NCI-H345 treated with DMSO at 0.1 percent for 48 hours (cell line): Measurements from ENCODE around the gene MRGPRG.
A peak's percentile ranks its signal among the peaks of the same experiment; 100 is the strongest.
"Not testable (repeated sequence)": the region's sequence is repeated elsewhere in the genome, so short reads cannot be mapped to it uniquely, and the experiment has no call there.

ENCODE experiments used
- DNase-seq: peaks from one replicate; lab custom pipeline; 2025; ENCODE audit not compliant: unreplicated experiment; lab: John Stamatoyannopoulos, UW

MRGPRG gene, protein sequence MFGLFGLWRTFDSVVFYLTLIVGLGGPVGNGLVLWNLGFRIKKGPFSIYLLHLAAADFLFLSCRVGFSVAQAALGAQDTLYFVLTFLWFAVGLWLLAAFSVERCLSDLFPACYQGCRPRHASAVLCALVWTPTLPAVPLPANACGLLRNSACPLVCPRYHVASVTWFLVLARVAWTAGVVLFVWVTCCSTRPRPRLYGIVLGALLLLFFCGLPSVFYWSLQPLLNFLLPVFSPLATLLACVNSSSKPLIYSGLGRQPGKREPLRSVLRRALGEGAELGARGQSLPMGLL

DNA sequence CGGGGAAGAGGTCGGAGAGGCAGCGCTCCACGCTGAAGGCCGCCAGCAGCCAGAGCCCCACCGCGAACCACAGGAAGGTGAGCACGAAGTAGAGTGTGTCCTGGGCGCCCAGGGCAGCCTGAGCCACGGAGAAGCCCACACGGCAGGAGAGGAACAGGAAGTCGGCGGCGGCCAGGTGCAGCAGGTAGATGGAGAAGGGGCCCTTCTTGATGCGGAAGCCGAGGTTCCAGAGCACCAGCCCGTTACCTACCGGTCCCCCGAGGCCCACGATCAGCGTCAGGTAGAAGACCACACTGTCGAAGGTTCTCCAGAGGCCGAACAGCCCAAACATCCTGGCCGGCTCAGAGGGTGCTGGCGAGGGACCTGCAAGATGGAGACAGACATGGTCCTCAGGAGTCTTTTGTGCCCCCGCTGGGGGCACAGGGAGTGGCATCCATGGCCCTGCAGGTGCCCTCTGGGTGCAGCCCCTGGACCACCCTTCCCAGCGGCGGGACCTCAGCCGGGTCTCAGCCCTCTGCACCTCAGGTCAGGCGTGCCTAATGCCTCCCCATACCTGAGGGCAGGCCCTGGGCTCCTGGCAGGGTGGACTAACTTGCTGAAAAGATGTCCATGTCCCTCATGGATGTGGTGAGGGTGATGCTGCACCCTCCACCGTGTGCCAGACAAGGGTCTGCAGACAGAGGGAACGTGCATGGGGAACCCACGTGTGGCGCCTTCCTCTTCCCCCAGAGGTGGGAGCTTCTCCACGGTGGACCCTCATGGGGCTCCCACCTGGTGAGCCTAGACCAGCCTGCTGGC is at the start of gene MRGPRG:
Gene MRGPRG (minus strand): TSS at position 331 of the 798 bp plus-strand sequence. CDS start 0 bp downstream, at position 331.
- no peak for DNase-seq

DNA sequence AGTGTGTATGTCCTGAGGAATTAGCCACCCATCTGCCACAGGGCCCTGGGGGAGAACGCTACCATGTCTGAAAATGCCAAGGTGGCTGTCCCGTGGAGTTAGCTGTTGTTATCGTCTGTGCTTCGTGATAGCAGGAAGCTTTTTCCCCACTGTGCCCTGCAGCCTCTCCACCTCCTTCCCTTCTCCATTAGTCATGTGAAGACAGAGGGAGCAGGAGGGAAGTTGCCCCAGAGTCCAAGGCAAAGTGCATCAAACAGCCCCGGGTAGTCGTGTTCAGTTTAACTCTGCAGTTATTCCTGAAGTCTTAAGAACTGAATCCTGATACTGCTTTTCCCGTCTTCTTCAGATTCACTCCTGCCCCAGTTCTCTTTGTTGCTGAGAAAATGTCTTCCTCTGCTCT is 43.9 kb upstream of the MRGPRG start:
- DNase-seq, result not testable (repeated sequence)

DNA sequence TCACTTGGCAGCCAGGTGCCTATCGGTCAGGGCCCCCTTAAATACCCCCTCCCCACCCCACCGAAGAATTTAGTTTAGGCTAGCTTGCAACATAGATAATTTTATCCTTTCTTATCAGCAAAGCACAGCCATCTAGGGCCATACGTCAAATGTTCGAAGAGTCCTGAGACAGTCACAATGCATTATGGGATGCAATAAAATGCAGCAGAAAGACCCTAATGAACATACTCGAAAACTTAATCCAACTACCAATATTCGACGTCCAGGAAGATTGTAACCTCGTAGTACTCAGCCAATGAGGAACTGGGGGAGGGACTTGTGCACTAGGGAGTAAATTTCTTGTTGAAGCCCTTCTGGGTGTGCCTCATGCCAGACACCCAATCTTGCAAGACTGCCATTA is 43.2 kb upstream of the MRGPRG start:
- not testable (repeated sequence) for DNase-seq

DNA sequence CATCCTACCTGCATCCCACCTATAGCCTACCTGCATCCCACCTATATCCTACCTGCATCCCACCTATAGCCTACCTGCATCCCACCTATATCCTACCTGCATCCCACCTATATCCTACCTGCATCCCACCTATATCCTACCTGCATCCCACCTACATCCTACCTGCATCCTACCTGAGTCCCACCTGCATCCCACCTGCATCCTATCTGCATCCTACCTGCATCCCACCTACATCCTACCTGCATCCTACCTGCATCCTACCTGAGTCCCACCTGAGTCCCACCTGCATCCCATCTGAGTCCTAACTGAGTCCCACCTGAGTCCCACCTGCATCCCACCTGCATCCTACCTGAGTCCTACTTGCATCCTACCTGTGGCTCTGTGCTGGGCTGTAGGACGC is 38.9 kb upstream of the MRGPRG start:
- not testable (repeated sequence) for DNase-seq

DNA sequence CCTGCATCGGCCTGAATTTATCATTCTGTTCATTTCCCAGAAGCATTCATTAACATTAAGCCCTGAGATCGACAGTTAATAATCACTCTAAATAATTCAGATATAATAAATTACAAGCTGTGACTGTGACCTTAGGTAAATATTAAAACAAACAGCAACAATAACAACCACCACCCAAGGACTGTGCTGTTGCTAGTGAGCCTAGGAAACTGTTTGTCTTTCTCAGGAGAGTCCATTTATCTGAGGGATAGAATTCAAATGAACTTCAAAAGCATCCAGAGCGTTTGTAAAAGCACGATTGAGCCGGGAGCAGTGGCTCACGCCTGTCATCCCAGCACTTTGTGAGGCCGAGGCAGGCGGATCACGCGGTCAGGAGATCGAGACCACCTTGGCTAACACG is 36.6 kb upstream of the MRGPRG start:
- DNase-seq, result not testable (repeated sequence)

DNA sequence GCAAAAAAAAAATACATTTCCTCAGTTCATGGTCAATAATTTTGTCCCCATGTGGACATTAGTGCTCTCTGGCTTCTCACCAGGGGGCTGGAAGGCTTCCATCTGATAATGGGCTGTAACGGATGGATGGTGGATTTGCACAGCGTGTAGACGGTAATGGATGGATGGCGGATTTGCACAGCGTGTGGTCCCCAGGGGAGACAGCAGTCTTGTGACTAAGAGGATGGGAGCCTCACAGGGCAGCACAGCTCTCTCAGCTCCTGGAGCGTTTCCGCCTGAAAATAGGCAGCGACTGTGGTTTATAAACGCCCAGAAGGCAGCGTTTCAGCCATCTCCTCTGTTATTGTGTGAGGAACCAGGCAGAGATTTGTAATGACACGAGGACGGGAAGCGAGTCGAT is 36.2 kb upstream of the MRGPRG start:
- not testable (repeated sequence) for DNase-seq

DNA sequence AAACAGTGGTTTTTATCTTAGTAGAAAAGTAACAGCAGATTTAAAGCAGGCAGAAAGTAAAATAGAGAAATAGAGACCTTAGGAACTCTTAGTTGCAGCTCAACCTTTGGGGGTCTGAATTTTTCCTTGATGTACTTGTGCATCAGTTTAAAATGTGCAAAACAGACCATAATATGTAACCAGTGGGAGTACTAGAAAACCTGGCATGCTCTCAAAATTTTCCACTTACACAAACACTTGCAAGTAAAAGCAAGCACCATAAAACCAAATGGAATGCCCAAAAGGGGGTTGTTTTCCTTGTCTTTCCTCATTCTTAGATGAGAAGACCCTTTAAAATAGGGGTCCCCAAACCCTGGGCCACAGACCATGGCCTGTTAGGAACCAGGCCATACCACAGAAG is 26.5 kb upstream of the MRGPRG start:
- DNase-seq, result no peak

DNA sequence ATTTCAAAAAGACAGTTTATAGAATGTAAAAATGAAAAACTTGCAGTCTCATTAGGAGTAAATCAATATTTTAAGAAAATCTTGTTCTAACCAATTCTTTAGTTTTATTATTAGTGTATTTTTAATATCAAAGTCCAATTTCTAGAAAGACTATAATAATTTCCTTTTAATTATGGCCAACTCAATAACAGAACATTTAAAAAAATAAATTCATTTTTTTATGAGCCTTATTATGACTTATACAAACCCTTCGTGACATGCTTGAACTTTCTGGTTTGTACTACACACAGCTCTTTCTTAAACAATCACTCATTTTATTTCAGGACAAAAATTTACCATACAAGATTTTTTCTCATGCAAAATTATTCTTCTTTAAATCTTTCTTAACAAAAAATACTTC is 25.3 kb upstream of the MRGPRG start:
- no peak for DNase-seq

DNA sequence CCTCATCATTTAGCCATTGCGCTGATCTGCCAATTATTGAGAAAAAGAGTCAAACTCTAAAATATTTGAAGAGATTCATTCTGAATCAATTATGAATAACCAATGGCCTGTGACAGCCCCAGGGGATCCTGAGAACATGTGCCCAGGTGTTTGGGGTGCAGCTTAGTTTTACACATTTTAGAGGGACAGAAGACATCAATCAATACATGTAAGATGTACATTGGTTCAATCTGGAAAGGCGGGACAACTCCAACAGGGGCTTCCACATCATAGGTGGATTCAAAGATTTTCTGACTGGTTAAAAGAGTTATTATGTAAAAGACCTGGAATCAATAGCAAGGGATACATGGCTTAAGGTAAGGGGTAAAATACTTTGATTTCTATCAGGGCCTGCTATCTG is 18.5 kb upstream of the MRGPRG start:
- no peak for DNase-seq

DNA sequence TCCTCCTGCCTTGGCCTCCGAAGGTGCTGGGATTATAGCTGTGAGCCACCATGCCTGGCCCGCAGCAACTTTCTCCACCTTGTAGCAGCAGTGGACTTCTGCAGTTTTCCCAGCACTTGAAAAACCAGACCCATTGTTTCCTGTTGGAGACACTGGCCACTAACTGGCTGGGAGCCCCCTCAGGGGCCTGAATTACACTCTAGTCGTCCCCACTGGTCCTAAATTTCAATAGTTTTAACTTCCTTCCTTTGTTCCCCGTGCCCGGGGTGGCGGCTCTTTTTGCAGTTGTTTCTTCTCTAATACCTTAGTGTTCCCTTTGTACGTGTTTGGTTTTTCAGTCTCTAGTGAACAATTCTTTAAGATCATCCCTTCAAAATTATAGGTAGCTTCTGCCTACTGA is 16.2 kb upstream of the MRGPRG start:
- no peak for DNase-seq

DNA sequence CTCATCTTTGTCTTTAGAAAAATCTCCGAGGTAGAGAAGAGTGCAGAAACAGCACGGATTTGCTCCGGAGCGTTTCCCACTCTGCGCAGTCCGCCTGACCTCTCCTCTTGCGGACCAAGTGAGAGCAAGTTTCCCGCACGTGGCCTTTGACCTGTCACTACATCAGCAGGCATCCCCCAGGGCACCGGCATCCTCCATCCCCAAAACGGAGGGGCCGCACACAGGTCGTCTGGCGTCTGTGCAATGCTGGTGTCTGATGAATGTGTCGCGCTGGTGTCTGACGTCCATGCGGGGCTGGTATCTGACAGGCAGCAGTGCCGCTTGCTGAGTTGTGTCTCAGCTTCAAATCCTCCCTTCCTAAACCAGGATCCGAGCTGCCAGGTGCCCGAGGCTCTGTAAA is 14.3 kb upstream of the MRGPRG start:
- DNase-seq, result no peak

DNA sequence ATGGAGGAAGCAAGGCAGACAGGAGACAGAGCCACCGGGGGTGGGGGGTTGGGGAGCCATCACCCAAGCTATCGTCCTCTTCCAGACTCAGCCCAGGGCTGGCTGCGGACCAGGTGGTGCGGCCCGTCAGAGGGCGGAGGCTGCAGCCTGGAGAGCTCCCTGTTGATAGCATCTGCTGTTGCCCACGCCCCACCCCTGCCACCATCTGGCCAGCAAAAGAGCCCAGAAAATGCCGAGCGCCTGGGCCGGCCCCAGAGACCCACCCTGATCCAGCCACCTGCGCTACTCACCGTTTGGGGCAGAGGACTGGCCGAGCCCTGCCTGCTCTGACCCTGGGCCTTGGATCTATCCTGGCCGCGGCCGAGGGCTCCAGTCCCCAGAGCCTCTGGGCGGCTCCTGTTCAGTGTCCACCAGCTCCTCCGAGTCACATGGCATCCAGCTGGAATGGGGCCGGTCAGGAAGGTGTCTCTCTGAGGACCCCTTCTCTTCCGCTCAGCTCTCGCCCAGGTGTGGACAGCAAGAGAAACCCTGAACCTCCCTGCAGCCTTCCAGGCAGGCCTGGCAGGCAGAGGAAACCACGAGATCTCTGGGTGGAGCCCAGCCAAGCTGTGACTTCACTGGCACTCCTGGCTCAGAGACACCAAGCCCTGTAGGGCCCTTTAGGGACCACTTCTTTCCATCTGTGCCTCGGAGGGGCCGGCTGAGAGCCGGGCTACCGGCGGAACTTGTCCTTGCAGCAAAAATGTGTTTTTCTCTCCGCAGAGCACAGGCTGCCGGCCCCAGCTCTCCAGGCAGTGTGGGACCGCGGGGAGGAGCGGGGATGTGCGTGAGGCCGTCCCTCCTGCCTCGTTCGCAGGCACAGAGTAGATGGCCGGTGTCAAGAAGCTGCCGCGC is 13.5 kb upstream of the MRGPRG start, which contains the start of gene MRGPRE:
Gene MRGPRE (minus strand): TSS at position 567 of the 894 bp plus-strand sequence. CDS start 3,618 bp downstream, outside the sequence.
- DNase-seq, result no peak

DNA sequence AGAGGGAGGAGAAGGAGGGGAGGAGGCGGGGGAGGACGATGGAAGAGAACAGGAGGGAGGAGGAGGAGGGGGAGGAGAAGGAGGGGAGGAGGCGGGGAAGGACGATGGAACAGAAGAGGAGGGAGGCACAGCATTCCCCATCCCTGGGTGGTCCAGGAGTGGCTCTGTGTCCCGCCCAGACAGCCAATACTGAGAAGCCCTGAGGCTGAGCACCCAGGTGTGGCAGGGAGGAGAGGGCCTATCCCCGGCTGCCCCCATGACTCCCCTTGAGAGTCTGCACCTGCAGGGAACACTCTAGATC is 12.9 kb upstream of the MRGPRG start:
- DNase-seq, result peak; percentile 17

DNA sequence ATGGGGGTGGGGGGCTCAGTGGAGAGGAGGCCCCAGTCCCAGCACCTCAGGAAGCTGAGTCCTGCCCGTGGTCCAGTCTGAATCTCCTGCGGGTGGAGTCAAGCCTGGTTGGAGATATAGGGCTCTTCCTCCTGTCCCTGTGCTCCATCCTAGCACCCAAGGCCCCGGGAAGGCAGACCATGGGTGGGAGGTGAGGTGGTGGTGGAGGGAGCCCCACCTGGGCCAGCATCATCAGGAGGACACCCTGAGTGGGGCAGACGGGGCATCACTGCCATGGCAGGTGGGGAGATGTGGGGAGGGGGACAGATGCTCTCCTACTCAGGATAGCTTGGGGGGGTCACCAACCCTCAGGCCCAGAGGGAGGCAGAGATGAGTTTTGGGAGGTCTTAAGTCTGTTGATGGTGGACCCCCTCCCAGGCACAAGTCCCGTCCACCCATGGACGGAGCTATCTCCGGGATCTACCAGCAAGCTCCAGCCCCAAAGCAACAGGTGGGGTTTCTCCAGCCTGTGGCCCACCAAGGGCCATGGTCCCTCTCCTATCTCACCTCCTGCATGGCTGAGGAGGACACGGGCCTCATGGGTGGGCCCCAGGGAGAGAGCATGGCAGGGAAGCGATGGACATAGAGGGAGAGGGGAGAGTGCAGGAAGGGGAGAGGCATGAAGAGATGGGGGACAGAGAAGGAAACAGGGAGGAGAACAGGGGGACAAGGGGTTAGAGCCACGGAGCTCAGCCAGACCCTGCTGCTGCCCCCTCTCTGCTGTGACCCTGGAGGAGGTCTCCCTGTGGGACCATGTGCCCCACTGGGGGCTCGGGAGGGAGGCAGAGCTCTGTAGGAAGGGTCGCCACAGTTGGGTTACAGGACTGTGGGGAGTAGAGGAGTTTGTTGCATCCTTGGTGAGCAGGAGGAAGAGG is 12.3 kb upstream of the MRGPRG start:
- DNase-seq, result no peak

DNA sequence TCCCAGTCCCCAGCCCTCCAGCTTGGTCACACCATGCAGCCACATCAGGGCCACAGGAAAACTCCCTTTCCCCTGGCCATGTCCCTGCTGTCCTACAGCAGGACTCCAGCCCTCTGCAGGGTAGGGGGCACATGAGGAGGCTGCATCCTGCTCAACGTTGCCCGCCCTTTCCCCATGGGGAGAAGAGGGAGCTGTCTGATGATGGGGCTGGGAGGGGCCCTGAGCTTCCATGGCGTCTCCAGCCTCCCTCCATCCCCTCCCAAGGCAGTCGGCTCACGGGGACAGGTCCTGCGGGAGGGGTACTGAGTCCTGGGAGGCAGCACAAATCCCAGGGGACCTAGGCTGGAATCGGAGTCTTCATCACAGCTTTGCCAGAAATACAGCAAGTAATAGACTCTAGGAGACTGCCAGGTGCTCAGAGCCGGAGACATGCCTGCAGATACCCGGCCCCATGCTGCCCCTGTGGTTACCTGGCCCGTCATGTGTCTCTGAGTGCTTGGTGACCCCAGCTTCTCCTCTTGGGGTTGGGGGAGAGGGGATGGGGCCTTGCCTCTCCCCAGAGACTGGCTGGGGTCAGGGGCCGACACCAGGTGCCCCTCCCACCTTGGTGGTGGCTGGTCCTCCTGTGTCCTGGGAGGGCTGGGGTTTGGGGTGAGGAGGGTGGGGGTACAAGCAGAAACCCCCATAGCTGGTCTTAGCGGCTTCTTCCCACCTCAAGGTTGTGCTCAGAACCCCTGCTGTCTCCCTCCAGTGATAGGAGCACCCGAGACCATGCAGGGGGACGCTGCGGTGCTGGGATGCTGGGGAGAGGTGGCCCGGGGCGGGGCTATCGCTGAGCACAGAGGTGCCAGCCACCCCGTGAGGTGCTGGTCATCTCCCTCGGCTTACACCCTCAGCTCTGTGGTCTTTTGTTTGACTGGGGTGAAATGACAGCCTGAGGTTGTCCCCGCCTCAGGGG is 11.3 kb upstream of the MRGPRG start:
- no peak for DNase-seq

DNA sequence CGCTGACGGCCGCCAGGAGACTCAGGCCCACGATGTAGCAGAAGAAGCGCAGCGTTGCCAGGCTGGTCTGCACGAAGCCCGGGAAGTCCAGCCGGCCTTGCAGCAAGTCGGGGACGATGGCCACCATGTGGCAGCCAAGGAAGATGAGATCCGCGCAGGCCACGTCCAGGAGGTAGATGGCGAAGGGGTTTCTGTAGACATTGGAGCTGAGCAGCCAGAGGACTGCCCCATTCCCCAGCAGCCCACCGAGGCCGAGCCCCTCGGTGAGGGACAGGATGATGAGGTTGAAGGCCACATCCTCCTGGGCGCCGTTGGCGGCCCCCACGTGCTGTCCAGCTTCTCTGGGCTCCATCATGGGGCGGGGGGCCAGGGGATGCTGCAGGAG is 9.8 kb upstream of the MRGPRG start:
- DNase-seq, result no peak

DNA sequence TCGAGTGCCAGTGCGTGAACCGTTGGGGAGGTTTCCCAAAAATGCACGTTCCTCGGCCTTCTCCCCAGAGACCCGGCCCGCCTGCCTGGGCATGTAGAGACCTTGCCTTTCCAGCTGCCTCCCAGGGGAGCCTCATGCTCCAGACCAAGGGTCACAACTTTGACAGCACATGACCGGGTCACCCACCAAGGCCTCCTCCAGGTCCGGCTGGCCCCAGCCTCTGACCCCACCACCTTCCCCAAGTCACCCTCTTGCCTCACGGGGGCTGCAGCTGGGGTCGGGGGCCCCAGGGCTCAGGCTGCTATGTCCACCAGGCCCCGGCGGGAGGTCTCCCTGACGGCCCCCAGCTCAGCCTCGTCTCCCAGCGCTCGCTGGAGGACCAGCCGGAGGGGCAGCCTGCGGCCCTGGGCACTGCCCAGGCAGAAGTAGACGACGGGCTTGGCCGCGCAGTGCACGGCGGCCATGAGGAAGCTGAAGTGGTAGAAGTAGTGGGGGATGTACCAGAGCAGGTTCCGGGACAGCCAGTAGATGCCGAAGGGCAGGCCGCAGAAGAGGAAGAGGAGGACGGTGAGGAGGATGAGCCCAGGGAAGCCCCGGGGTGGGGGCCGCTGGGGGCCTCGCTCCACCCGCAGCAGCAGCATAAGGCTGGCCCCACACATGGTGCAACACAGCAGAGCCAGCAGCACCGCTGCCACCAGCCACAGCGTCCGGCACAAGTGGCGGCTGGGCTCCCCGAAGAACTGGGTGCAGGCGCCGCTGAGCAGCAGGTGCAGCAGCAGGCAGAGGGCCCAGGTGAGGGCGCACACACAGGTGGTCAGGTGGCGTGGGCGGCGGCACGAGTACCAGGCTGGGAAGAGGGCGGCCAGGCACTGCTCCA is 9.2 kb upstream of the MRGPRG start:
- DNase-seq, result no peak

DNA sequence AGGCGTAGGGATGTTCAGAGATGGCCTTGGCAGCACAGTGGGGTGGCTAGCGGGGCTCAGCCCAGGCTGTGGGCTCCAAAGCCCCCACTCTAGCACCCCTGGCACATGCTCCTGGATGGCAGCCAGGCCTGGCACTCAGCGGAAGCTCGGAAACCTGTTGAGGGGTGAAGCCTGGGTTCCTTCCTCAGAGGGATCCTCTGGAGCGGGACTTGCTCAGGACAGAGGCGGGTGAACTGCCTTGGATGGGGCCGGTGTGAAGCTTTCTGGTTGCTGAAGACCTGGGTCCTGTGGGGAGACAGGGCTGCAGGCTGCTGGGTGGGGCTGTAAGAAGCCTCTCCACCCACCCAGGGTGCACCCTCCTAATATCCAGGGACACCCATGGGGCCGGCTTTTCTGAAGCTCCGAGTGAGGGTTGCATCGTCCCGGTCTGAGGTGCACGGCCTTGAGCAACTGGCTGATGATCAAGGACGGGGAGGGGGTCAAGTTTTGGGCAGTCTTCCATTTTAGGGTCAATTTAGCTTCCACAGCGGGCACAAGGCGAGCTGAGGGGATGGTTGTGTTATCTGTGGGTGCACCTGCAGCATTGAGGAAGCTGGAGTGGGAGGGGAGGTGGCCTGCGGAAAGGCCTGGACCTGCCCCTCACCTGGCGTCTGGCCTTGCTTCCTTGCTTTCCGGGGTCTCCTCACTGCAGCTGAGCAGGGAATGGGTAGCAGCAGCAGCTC is 8.4 kb upstream of the MRGPRG start:
- no peak for DNase-seq
